C4-2B (cell line): ENCODE data around the gene TPX2.

Experiments used
- H3K27ac ChIP-seq: fragments of 450-650 bp; 2 replicates; pipeline ENCODE4 v1.5.1; 2017
- ZFX ChIP-seq: fragments of 450-650 bp; IDR thresholded peaks from 2 replicates; pipeline ENCODE4 v1.6.1; 2017
- TF ChIP-seq, protein P1 (sequence below): fragments of 450-650 bp; conservative IDR thresholded peaks from 2 replicates; pipeline ENCODE4 v1.5.1; 2017; ENCODE audit warnings: mild to moderate bottlenecking

The TPX2 gene, protein sequence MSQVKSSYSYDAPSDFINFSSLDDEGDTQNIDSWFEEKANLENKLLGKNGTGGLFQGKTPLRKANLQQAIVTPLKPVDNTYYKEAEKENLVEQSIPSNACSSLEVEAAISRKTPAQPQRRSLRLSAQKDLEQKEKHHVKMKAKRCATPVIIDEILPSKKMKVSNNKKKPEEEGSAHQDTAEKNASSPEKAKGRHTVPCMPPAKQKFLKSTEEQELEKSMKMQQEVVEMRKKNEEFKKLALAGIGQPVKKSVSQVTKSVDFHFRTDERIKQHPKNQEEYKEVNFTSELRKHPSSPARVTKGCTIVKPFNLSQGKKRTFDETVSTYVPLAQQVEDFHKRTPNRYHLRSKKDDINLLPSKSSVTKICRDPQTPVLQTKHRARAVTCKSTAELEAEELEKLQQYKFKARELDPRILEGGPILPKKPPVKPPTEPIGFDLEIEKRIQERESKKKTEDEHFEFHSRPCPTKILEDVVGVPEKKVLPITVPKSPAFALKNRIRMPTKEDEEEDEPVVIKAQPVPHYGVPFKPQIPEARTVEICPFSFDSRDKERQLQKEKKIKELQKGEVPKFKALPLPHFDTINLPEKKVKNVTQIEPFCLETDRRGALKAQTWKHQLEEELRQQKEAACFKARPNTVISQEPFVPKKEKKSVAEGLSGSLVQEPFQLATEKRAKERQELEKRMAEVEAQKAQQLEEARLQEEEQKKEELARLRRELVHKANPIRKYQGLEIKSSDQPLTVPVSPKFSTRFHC

DNA sequence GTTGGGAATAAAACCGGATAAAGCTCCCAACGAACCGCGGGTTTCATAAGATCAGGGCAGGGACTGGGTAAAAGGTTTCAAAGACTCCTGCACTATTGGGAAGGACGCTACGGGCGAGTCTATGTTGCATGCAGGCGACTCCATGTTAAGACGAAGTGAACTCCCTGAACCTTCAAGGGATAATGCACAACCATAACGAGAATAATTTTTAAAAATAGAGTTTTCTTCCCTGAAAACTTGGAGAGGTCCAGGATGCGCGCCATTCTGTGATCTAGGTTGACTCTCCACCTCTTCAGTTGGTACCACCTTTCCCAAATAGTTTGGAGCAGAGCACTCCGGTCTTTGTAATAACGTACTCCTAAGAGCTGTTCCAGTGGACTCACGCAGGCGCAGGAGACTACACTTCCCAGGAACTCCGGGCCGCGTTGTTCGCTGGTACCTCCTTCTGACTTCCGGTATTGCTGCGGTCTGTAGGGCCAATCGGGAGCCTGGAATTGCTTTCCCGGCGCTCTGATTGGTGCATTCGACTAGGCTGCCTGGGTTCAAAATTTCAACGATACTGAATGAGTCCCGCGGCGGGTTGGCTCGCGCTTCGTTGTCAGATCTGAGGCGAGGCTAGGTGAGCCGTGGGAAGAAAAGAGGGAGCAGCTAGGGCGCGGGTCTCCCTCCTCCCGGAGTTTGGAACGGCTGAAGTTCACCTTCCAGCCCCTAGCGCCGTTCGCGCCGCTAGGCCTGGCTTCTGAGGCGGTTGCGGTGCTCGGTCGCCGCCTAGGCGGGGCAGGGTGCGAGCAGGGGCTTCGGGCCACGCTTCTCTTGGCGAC is at the start of gene TPX2:
Gene TPX2, plus strand, starts transcription at position 562 of the 821 bp plus-strand sequence. CDS start 18,187 bp downstream, outside the sequence.
- H3K27ac ChIP-seq = peak within 1 kb of the TSS; percentile 95
- TF ChIP-seq, protein P1, sequence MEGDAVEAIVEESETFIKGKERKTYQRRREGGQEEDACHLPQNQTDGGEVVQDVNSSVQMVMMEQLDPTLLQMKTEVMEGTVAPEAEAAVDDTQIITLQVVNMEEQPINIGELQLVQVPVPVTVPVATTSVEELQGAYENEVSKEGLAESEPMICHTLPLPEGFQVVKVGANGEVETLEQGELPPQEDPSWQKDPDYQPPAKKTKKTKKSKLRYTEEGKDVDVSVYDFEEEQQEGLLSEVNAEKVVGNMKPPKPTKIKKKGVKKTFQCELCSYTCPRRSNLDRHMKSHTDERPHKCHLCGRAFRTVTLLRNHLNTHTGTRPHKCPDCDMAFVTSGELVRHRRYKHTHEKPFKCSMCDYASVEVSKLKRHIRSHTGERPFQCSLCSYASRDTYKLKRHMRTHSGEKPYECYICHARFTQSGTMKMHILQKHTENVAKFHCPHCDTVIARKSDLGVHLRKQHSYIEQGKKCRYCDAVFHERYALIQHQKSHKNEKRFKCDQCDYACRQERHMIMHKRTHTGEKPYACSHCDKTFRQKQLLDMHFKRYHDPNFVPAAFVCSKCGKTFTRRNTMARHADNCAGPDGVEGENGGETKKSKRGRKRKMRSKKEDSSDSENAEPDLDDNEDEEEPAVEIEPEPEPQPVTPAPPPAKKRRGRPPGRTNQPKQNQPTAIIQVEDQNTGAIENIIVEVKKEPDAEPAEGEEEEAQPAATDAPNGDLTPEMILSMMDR = no peak; the same call in 1 of the 2 replicates
- peak; percentile 70; the same call in 1 of the 2 replicates for TF ChIP-seq ZFX

DNA sequence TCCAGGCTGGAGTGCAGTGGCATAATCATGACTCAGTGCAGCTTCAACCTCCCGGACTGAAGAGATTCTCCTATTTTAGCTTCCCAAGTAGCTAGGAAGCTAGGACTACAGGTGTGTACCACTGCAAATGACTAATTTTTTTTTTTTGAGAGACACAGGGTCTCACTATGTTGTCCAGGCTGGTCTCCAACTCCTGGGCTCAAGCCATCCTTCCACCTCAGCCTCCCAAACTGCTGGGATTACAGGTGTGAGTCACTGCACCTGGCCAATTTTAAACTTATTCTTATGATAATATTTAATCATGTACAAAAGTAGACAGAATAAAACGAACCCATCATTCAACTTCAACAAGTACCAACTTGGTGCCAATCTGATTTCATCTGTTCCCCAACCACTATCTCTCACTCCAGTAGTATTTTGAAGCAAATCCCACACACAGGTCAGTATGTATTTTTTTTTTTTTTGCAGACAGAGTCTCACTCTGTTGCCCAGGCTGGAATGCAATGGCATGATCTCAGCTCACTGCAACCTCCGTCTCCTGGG is 48.9 kb upstream of the TPX2 start:
- TF ChIP-seq, protein P1 = no peak
- TF ChIP-seq ZFX = no peak
- H3K27ac ChIP-seq = no peak overlapping the region

DNA sequence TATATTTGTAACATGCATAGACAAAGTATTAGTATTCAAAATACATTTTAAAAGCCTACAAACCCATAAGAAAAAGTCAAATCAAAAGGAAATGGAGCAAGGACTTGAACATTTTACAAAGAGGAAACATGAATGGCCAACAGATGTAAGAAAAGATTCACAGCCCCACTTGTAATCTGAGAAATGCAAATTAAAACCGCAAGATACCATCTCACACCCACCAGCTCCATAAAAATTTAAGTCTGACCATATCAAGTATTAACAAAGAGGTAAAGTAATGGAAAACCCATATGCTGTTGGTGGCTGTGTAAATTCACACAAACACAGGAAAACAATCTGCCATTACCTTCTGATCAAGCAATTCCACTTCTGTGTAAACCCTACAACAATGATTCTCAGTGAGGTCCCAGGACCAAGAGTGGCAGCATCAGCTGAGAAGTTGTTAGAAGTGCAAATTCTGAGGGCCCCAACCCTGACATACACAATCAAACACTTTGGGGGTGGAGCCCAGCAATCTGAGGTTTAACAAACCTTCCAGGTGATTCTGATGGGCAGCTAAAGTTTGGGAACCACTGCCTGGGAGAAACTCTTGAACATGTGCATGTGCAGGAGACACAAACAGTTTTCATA is 47.3 kb upstream of the TPX2 start:
- H3K27ac ChIP-seq = no peak overlapping the region
- no peak for TF ChIP-seq ZFX
- TF ChIP-seq, protein P1 = no peak

DNA sequence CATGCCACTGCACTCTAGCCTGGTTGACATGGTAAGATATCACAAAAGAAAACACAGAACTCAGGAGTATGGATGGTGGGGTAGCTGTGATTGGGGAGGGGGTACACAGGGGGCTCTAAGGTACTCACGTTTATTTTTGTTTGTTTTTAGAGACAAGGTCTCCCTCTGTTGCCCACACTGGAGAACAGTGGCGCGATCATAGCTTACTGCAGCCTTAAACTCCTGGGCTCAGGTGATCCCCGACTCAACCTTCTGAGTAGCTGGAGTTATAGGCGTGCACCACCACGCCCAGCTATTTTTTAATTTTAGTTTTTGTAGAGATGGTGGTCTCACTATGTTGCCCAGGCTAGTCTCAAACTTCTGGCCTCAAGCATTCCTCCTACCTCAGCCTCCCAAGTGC is 45.7 kb upstream of the TPX2 start:
- H3K27ac ChIP-seq = no peak overlapping the region
- TF ChIP-seq, protein P1 = no peak
- no peak for TF ChIP-seq ZFX

DNA sequence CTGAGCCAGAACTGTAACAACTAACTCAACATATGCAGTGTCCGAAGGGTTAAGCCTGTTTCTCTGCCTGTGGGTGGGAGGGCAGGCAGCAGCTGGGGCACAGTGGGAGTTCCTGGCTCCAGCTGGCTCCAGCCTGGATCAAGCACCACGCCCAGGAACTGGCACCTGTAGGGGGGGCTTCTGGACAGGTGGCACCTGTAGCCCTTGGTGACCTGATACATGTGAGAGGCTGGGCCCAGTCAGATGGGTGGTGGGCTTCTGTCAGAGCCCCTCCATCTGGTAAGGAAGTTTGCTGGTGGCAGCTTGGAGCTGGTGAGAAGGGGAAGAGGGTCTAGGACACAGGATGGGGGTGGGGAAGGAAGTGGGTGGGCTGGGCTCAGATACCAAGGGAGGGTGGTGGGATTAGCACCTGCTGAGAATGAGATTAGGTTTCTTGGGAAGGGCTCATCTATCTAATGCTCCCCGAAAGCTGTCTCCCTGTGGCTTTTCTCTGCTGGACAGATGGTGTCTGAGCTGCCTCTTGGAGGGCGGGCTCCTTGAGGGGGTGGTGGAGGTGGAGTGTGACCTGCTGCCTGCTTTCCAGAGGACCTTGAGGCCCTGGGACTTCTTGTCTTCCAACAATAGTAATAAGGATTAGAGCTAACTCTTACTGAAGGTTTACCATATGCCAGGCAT is 45.0 kb upstream of the TPX2 start:
- no peak overlapping the region for H3K27ac ChIP-seq
- TF ChIP-seq, protein P1 = no peak
- no peak for TF ChIP-seq ZFX

DNA sequence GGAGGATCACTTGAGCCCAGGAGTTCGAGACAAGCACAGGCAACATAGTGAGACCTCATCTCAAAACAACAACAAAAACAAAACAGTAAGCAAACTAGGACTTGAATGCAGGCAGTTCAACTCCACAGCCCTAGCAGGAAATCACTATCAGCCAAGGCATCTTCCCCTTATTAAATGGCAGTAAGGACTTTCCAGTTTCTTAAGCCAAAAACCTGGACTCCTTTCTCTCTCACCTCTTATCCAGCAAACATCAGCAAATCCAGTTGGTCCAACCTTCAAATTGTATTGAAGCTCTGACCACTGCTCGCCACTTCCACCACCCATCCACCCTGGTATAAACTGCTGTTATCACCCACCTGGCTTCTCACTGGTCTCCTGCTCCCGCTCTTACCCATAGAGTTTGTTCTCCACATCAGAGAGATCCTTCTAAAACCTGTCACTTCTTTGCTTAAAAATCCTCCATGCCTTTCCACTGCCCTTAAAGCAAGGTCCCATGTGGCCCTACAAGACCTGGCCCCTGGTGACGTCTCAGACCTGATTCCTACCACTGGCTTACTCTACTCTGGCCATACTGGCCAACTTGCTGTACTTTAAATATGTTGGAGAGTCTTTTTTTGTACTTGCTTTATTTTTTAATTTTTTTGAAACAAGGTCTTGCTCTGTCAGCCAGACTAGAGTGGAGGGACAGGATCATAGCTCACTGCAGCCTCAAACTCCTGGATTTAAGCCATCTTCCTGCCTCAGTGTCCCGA is 44.1 kb upstream of the TPX2 start:
- no peak overlapping the region for H3K27ac ChIP-seq
- TF ChIP-seq ZFX = no peak
- TF ChIP-seq, protein P1 = no peak
